Kidney epithelial cell (primary cell): Measurements from ENCODE around the gene RNH1. TPM values are rescaled to one million over a fixed set of nuclear protein-coding genes. Genes with fewer than 3 reads are reported as not detected.

Experiments
- DNase-seq: peaks from one replicate; pipeline ENCODE4 v3.0.0-alpha.2; 2010; ENCODE audit warnings: low read depth
- H3K27me3 ChIP-seq: 2 replicates; pipeline ENCODE4 v1.6.0; 2011; ENCODE audit warnings: low read length; ENCODE audit not compliant: control insufficient read depth, insufficient read depth
- H3K36me3 ChIP-seq: 2 replicates; pipeline ENCODE4 v1.5.1; 2011; ENCODE audit warnings: low read length; ENCODE audit not compliant: control insufficient read depth, insufficient read depth
- H3K4me3 ChIP-seq: 2 replicates; pipeline ENCODE4 v1.5.1; 2011; ENCODE audit warnings: low read depth, mild to moderate bottlenecking, control low read depth, low read length
- CTCF ChIP-seq: IDR thresholded peaks from 2 replicates; pipeline ENCODE4 v1.5.1; 2011; ENCODE audit warnings: mild to moderate bottlenecking, moderate library complexity, low read length, control low read depth, inconsistent platforms; ENCODE audit not compliant: insufficient read depth, poor library complexity, severe bottlenecking
- total RNA-seq: library from RNA; depleted of rRNA; stranded (reverse); fragments of >200 nt; gene quantifications from 2 replicates; pipeline ENCODE4 v1.2.3, GENCODE V29; 2015

Gene RNH1
- total RNA-seq, 1 donor from 2014 or later = 229 TPM

GRCh38 chr11:548700-549603 lies 41.9 kb upstream of the RNH1 start:
- Histone ChIP-seq H3K27me3 (peaks cover 4% of the 10 kb centered on the region), H3K36me3 (no peaks in the 10 kb centered on the region), H3K4me3 (no peak overlapping the region)
- no peak for TF ChIP-seq CTCF
- DNase-seq = no peak

- TF ChIP-seq CTCF = no peak
- H3K27me3 ChIP-seq = no peaks in the 10 kb centered on the region
- H3K4me3 ChIP-seq = no peak overlapping the region
- no peak for DNase-seq
- H3K36me3 ChIP-seq = no peaks in the 10 kb centered on the region
These were observed 38.1 kb upstream of the RNH1 start for GRCh38 chr11:545171-545570.

GRCh38 chr11:544817-545166 lies 37.8 kb upstream of the RNH1 start:
- TF ChIP-seq CTCF = no peak

GRCh38 chr11:541433-541885 lies 34.4 kb upstream of the RNH1 start:
- DNase-seq = no peak
- no peak overlapping the region for H3K4me3 ChIP-seq
- no peak for TF ChIP-seq CTCF
- no peaks in the 10 kb centered on the region for H3K27me3 ChIP-seq
- H3K36me3 ChIP-seq = no peaks in the 10 kb centered on the region

More at GRCh38 chr11:544817-545166, 37.8 kb upstream of the RNH1 start:
- no peak overlapping the region for H3K4me3 ChIP-seq
- DNase-seq = no peak
- H3K27me3 ChIP-seq = no peaks in the 10 kb centered on the region
- no peaks in the 10 kb centered on the region for H3K36me3 ChIP-seq

- no peak for DNase-seq
- no peak for TF ChIP-seq CTCF
- no peaks in the 10 kb centered on the region for H3K36me3 ChIP-seq
- H3K4me3 ChIP-seq = no peak overlapping the region
- H3K27me3 ChIP-seq = no peaks in the 10 kb centered on the region
These were observed 33.8 kb upstream of the RNH1 start for GRCh38 chr11:540583-541432.
